OCI-LY3 (cell line): ENCODE results near the gene TMEM91.
"Not testable (repeated sequence)": the region's sequence is repeated elsewhere in the genome, so short reads cannot be mapped to it uniquely, and the experiment has no call there.

Source experiments
- H2AFZ ChIP-seq: fragments of 200-600, 300-600 bp; shearing (Covaris generic); 2 replicates; pipeline ENCODE4 v1.6.0; 2014; ENCODE audit warnings: antibody characterized with exemption, low read depth, low read length
- H3K27ac ChIP-seq: fragments of 200-600, 300-600 bp; sonication (generic); 2 replicates; pipeline ENCODE4 v1.5.1; 2014; ENCODE audit warnings: mild to moderate bottlenecking, low read length, moderate library complexity, mixed read lengths
- H3K27me3 ChIP-seq: fragments of 200-600, 300-600 bp; sonication (generic); 2 replicates; pipeline ENCODE4 v1.6.1; 2014; ENCODE audit warnings: low read depth, low read length, mixed read lengths
- H3K36me3 ChIP-seq: fragments of 200-600, 300-600 bp; sonication (generic); replicated peaks from 2 replicates; pipeline ENCODE3; 2014; ENCODE audit warnings: low read depth, low read length, mixed read lengths
- H3K4me1 ChIP-seq: fragments of 300-600, 200-600 bp; sonication (generic); 2 replicates; pipeline ENCODE4 v1.6.1; 2014; ENCODE audit warnings: low read length, mixed read lengths
- H3K4me2 ChIP-seq: fragments of 200-600, 300-600 bp; sonication (generic); 2 replicates; pipeline ENCODE4 v1.6.1; 2014; ENCODE audit warnings: low read length, mixed read lengths
- H3K4me3 ChIP-seq: fragments of 300-600, 200-600 bp; sonication (generic); 2 replicates; pipeline ENCODE4 v1.5.1; 2014; ENCODE audit warnings: antibody characterized with exemption, mild to moderate bottlenecking, low read length, moderate library complexity
- H3K79me2 ChIP-seq: fragments of 300-600, 200-600 bp; shearing (Covaris generic); 2 replicates; pipeline ENCODE4 v1.6.1; 2014; ENCODE audit warnings: mild to moderate bottlenecking, low read length, mixed read lengths
- H3K9ac ChIP-seq: fragments of 300-600, 200-600 bp; shearing (Covaris generic); 2 replicates; pipeline ENCODE4 v1.6.0; 2014; ENCODE audit warnings: mild to moderate bottlenecking, low read length, moderate library complexity
- H3K9me3 ChIP-seq: fragments of 200-600, 300-600 bp; shearing (Covaris generic); 2 replicates; pipeline ENCODE4 v1.6.1; 2014; ENCODE audit warnings: low read length, mixed read lengths; ENCODE audit not compliant: insufficient read depth
- H4K20me1 ChIP-seq: fragments of 200-600, 300-600 bp; sonication (generic); 2 replicates; pipeline ENCODE4 v1.6.1; 2016; ENCODE audit warnings: low read length, mixed read lengths; ENCODE audit not compliant: insufficient read depth
- EZH2phosphoT487 ChIP-seq: fragments of 200-600 bp; shearing (Covaris generic); IDR thresholded peaks from 2 replicates; pipeline ENCODE4 v1.6.1; 2018; ENCODE audit warnings: antibody characterized with exemption, mixed run types, low read depth
- TF ChIP-seq, protein P1 (sequence below): fragments of 200-600, 300-600 bp; sonication (generic); IDR thresholded peaks from 2 replicates; pipeline ENCODE4 v1.5.1; 2014; ENCODE audit warnings: antibody characterized with exemption, low read length, low read depth

Gene TMEM91

DNA sequence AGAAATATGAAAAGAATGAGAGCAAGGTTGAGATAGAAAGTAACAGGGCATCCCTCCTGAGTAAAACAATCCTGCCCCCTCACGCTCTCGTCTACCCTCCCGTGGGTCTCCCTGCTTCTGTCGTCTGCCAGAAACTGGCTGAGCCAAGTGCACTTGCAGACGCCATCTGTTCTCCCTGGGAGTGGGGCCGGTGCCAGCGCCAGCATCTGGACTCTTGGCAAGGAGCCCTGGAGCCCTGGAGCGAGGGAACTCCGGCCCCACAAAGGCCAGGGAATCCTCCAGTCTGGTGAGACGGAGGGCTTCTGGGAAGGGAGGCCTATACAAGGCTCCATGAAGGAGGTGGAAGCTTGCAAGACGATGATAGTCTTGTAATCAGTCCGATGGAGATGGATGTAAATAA is 2.3 kb upstream of the TMEM91 start:
- H4K20me1 ChIP-seq: no peaks in the 10 kb centered on the region
- H3K36me3 ChIP-seq: no peaks in the 10 kb centered on the region
- TF ChIP-seq, protein P1, sequence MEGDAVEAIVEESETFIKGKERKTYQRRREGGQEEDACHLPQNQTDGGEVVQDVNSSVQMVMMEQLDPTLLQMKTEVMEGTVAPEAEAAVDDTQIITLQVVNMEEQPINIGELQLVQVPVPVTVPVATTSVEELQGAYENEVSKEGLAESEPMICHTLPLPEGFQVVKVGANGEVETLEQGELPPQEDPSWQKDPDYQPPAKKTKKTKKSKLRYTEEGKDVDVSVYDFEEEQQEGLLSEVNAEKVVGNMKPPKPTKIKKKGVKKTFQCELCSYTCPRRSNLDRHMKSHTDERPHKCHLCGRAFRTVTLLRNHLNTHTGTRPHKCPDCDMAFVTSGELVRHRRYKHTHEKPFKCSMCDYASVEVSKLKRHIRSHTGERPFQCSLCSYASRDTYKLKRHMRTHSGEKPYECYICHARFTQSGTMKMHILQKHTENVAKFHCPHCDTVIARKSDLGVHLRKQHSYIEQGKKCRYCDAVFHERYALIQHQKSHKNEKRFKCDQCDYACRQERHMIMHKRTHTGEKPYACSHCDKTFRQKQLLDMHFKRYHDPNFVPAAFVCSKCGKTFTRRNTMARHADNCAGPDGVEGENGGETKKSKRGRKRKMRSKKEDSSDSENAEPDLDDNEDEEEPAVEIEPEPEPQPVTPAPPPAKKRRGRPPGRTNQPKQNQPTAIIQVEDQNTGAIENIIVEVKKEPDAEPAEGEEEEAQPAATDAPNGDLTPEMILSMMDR: no peak
- no peak for TF ChIP-seq EZH2phosphoT487
- H3K4me3 ChIP-seq: no peak overlapping the region
- no peaks in the 10 kb centered on the region for H3K9me3 ChIP-seq
- H3K4me2 ChIP-seq: no peak overlapping the region
- H3K4me1 ChIP-seq: peaks cover 8% of the 10 kb centered on the region
- H3K27ac ChIP-seq: no peak overlapping the region
- H3K79me2 ChIP-seq: peaks cover 3% of the 10 kb centered on the region
- no peaks in the 10 kb centered on the region for H3K27me3 ChIP-seq
- no peak overlapping the region for H3K9ac ChIP-seq
- no peak overlapping the region for H2AFZ ChIP-seq

DNA sequence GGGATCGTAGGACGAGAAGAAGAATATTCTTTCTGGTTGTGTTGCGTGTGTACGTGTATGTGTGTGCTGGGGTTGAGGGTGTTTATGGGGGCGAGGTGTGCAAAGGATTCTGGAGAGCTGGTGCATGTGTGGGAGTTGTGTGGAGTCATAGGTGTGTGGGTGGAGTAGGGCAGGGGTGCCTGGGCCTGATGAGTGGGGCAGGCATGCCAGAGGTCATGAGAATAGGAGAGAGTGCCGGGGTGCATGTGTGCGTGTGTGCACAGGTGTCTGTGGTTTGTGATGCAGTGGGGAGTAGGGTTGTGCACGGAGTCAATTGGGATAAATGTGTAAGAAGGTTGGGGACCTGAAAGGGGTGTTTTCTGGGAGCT is 649 bp downstream of the TMEM91 start:
- Histone ChIP-seq H3K4me2 (no peak overlapping the region), H3K4me1 (peaks cover 8% of the 10 kb centered on the region), H3K27ac (no peak overlapping the region), H3K9ac (no peak overlapping the region), H2AFZ (no peak overlapping the region), H4K20me1 (no peaks in the 10 kb centered on the region), H3K36me3 (no peaks in the 10 kb centered on the region), H3K9me3 (no peaks in the 10 kb centered on the region), H3K79me2 (no peaks in the 10 kb centered on the region; the same call in 1 of the 2 replicates), H3K4me3 (no peak overlapping the region), H3K27me3 (no peaks in the 10 kb centered on the region)
- TF ChIP-seq, protein P1: no peak
- no peak for TF ChIP-seq EZH2phosphoT487

DNA sequence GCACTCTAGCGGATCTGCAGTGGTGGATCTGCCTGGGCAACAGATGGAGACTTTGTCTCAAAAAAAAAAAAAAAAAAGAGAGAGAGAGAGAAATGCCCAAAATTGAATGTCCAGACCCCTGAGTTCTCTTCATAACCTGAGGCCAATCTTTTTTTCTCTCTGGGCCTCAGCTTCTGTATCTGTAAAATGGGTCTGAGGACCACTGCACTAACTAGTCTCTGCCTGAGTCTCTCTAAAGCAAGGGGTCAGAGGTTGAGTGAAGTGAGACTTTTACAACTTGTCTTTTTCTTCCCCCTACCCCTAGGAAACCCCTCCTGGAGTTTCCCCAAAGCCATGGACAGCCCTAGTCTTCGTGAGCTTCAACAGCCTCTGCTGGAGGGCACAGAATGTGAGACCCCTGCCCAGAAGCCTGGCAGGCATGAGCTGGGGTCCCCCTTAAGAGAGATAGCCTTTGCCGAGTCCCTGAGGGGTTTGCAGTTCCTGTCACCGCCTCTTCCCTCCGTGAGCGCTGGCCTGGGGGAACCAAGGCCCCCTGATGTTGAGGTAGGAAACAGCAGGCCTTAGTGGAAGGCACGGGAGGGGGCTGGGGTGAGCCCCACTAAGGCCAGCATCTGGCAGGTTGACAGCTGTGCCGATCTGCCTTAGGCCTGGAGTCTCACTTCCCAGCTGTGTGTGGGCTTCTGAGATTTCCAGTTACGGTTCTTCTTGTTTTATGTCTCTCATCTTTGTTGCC is 1.8 kb downstream of the TMEM91 start:
- Histone ChIP-seq H3K27me3 (no peaks in the 10 kb centered on the region), H4K20me1 (no peaks in the 10 kb centered on the region), H3K27ac (no peak overlapping the region), H3K9me3 (no peaks in the 10 kb centered on the region), H3K4me3 (no peak overlapping the region), H2AFZ (no peak overlapping the region), H3K36me3 (no peaks in the 10 kb centered on the region), H3K4me1 (peaks cover 8% of the 10 kb centered on the region), H3K9ac (no peak overlapping the region), H3K4me2 (no peak overlapping the region), H3K79me2 (no peaks in the 10 kb centered on the region)
- TF ChIP-seq, protein P1: no peak
- no peak for TF ChIP-seq EZH2phosphoT487

DNA sequence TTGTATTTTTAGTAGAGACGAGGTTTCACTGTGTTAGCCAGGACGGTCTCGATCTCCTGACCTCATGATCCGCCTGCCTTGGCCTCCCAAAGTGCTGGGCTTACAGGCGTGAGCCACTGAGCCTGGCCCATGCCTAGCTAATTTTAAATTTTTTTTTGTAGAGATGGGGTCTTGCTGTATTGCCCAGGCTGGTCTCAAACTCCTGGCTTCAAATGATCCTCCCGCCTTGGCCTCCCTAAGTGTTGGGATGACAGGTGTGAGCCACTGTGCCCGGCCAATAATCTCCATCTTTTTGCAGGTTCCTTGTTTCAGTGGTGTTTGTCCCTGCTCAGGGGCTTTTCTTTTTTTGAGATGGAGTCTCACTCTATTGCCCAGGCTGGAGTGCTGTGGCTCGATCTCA is 5.2 kb downstream of the TMEM91 start:
- H3K27ac ChIP-seq, H3K79me2 ChIP-seq, H3K9ac ChIP-seq, H3K4me2 ChIP-seq, H3K4me3 ChIP-seq, H3K27me3 ChIP-seq, H3K9me3 ChIP-seq, H4K20me1 ChIP-seq, H3K4me1 ChIP-seq, H2AFZ ChIP-seq: not testable (repeated sequence)
- H3K36me3 ChIP-seq: peaks cover 14% of the 10 kb centered on the region
